Measurements from ENCODE around the gene IQGAP1. TPM values are rescaled to one million over a fixed set of nuclear protein-coding genes. Genes with fewer than 3 reads are reported as not detected.
"Not testable (repeated sequence)": the region's sequence is repeated elsewhere in the genome, so short reads cannot be mapped to it uniquely, and the experiment has no call there.

IQGAP1 gene
- total and polyA plus RNA-seq, 2 donors, result 131 to 144 TPM

DNA sequence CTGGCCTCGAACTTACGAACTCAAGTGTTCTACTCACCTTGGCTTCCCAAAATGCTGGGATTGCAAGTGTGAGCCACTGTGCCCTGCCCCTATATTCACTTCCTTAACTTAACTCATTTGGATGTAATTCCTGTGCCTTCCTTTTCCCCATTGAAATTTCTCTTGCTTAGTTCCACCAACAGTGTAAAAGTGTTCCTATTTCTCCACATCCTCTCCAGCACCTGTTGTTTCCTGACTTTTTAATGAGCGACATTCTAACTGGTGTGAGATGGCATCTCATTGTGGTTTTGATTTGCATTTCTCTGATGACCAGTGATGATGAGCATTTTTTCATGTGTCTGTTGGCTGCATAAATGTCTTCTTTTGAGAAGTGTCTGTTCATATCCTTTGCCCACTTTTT lies 21.5 kb downstream of the IQGAP1 start:
- DNase-seq (ENCODE audit: low read depth in 6 of 9, low spot score in 9 of 9); H3K4me3 ChIP-seq (ENCODE audit: low read length in 2 of 2); H3K27me3 ChIP-seq (ENCODE audit: control insufficient read depth in 2 of 2, insufficient read depth in 1 of 2, low read length in 1 of 2); H3K27ac ChIP-seq (ENCODE audit: low read depth in 1 of 2, low read length in 1 of 2); H3K36me3 ChIP-seq (ENCODE audit: control insufficient read depth in 2 of 2, insufficient read depth in 2 of 2, low read length in 1 of 2); H3K9me3 ChIP-seq (ENCODE audit: control insufficient read depth in 2 of 2, insufficient read depth in 1 of 2, low read length in 1 of 2): not testable (repeated sequence)
- 97% methylated on average over 3 of the region's 3 CpGs for WGBS
- H3K4me1 ChIP-seq (ENCODE audit: control insufficient read depth in 2 of 2, insufficient read depth in 2 of 2, low read length in 2 of 2), result peaks cover 19 to 22% of the 10 kb centered on the region in 2 donors

GRCh38 chr15:90410316-90410715 lies 22.3 kb downstream of the IQGAP1 start:
- over 99% methylated on average over 4 of the region's 4 CpGs for WGBS
- H3K27ac ChIP-seq (ENCODE audit: low read depth in 1 of 2, low read length in 1 of 2); H3K36me3 ChIP-seq (ENCODE audit: control insufficient read depth in 2 of 2, insufficient read depth in 2 of 2, low read length in 1 of 2); H3K9me3 ChIP-seq (ENCODE audit: control insufficient read depth in 2 of 2, insufficient read depth in 1 of 2, low read length in 1 of 2); H3K4me3 ChIP-seq (ENCODE audit: low read length in 2 of 2); H3K27me3 ChIP-seq (ENCODE audit: control insufficient read depth in 2 of 2, insufficient read depth in 1 of 2, low read length in 1 of 2); DNase-seq (ENCODE audit: low read depth in 6 of 9, low spot score in 9 of 9): not testable (repeated sequence)
- peaks cover 19 to 25% of the 10 kb centered on the region in 2 donors for H3K4me1 ChIP-seq (ENCODE audit: control insufficient read depth in 2 of 2, insufficient read depth in 2 of 2, low read length in 2 of 2)

DNA sequence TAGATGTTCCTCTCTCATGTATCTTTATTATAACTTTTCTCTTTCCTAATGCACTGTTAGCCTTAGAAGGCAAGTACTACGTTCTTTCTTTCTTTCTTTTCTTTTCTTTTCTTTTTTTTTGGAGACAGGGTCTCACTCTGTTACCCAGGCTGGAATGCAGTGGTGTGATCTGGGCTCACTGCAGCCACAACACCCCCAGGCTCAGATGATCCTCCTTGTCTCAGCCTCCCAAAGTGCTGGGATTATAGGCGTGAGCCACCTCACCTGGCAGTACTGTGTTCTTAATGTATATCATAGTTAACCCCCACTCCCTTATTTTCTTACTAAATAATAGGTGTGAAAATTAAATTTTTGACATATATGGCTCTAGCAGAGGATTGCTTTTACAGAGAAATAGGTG lies 23.1 kb downstream of the IQGAP1 start:
- Histone ChIP-seq H3K27me3 (ENCODE audit: control insufficient read depth in 2 of 2, insufficient read depth in 1 of 2, low read length in 1 of 2) (no peaks in the 10 kb centered on the region), H3K4me3 (ENCODE audit: low read length in 2 of 2) (no peak overlapping the region), H3K36me3 (ENCODE audit: control insufficient read depth in 2 of 2, insufficient read depth in 2 of 2, low read length in 1 of 2) (no peaks in the 10 kb centered on the region), H3K27ac (ENCODE audit: low read depth in 1 of 2, low read length in 1 of 2) (no peak overlapping the region), H3K9me3 (ENCODE audit: control insufficient read depth in 2 of 2, insufficient read depth in 1 of 2, low read length in 1 of 2) (no peaks in the 10 kb centered on the region), H3K4me1 (ENCODE audit: control insufficient read depth in 2 of 2, insufficient read depth in 2 of 2, low read length in 2 of 2) (peaks cover 19 to 25% of the 10 kb centered on the region in 2 donors)
- WGBS, result over 99% methylated on average over 2 of the region's 2 CpGs
- DNase-seq (ENCODE audit: low read depth in 6 of 9, low spot score in 9 of 9), result no peak

GRCh38 chr15:90412356-90413194 lies 24.5 kb downstream of the IQGAP1 start:
- H3K4me1 ChIP-seq (ENCODE audit: control insufficient read depth in 2 of 2, insufficient read depth in 2 of 2, low read length in 2 of 2), result peaks cover 19 to 25% of the 10 kb centered on the region in 2 donors
- peak overlapping the region; percentile 25 to 49 for H3K27ac ChIP-seq (ENCODE audit: low read depth in 1 of 2, low read length in 1 of 2)
- DNase-seq (ENCODE audit: low read depth in 6 of 9, low spot score in 9 of 9), result peak in 3 of 9 donors; percentile 18 to 64 (median 33)
- H3K9me3 ChIP-seq (ENCODE audit: control insufficient read depth in 2 of 2, insufficient read depth in 1 of 2, low read length in 1 of 2), result no peaks in the 10 kb centered on the region
- no peaks in the 10 kb centered on the region for H3K27me3 ChIP-seq (ENCODE audit: control insufficient read depth in 2 of 2, insufficient read depth in 1 of 2, low read length in 1 of 2)
- no peak overlapping the region for H3K4me3 ChIP-seq (ENCODE audit: low read length in 2 of 2)
- 48% methylated on average over 3 of the region's 3 CpGs for WGBS
- H3K36me3 ChIP-seq (ENCODE audit: control insufficient read depth in 2 of 2, insufficient read depth in 2 of 2, low read length in 1 of 2), result no peaks in the 10 kb centered on the region

GRCh38 chr15:90413411-90414379 lies 25.7 kb downstream of the IQGAP1 start:
- Histone ChIP-seq H3K4me1 (ENCODE audit: control insufficient read depth in 2 of 2, insufficient read depth in 2 of 2, low read length in 2 of 2) (peaks cover 16 to 25% of the 10 kb centered on the region in 2 donors), H3K36me3 (ENCODE audit: control insufficient read depth in 2 of 2, insufficient read depth in 2 of 2, low read length in 1 of 2) (no peaks in the 10 kb centered on the region), H3K9me3 (ENCODE audit: control insufficient read depth in 2 of 2, insufficient read depth in 1 of 2, low read length in 1 of 2) (no peaks in the 10 kb centered on the region), H3K27me3 (ENCODE audit: control insufficient read depth in 2 of 2, insufficient read depth in 1 of 2, low read length in 1 of 2) (no peaks in the 10 kb centered on the region), H3K4me3 (ENCODE audit: low read length in 2 of 2) (no peak overlapping the region), H3K27ac (ENCODE audit: low read depth in 1 of 2, low read length in 1 of 2) (peak overlapping the region in 1 of 2 donors; percentile 60)
- DNase-seq (ENCODE audit: low read depth in 6 of 9, low spot score in 9 of 9), result peak in 1 of 9 donors; percentile 59
- 62% methylated on average over 10 of the region's 10 CpGs for WGBS

- no peak overlapping the region for H3K4me3 ChIP-seq (ENCODE audit: low read length in 2 of 2)
- peaks cover 16 to 25% of the 10 kb centered on the region in 2 donors for H3K4me1 ChIP-seq (ENCODE audit: control insufficient read depth in 2 of 2, insufficient read depth in 2 of 2, low read length in 2 of 2)
- no peaks in the 10 kb centered on the region for H3K27me3 ChIP-seq (ENCODE audit: control insufficient read depth in 2 of 2, insufficient read depth in 1 of 2, low read length in 1 of 2)
- H3K9me3 ChIP-seq (ENCODE audit: control insufficient read depth in 2 of 2, insufficient read depth in 1 of 2, low read length in 1 of 2), result no peaks in the 10 kb centered on the region
- peak overlapping the region; percentile 22 to 32 for H3K27ac ChIP-seq (ENCODE audit: low read depth in 1 of 2, low read length in 1 of 2)
- DNase-seq (ENCODE audit: low read depth in 6 of 9, low spot score in 9 of 9), result no peak
- no peaks in the 10 kb centered on the region for H3K36me3 ChIP-seq (ENCODE audit: control insufficient read depth in 2 of 2, insufficient read depth in 2 of 2, low read length in 1 of 2)
- WGBS, result 85% methylated on average over 9 of the region's 9 CpGs
Observed at GRCh38 chr15:90414408-90415028, 26.5 kb downstream of the IQGAP1 start.

- H3K36me3 ChIP-seq (ENCODE audit: control insufficient read depth in 2 of 2, insufficient read depth in 2 of 2, low read length in 1 of 2); DNase-seq (ENCODE audit: low read depth in 6 of 9, low spot score in 9 of 9); H3K4me3 ChIP-seq (ENCODE audit: low read length in 2 of 2); H3K27ac ChIP-seq (ENCODE audit: low read depth in 1 of 2, low read length in 1 of 2); H3K27me3 ChIP-seq (ENCODE audit: control insufficient read depth in 2 of 2, insufficient read depth in 1 of 2, low read length in 1 of 2); H3K9me3 ChIP-seq (ENCODE audit: control insufficient read depth in 2 of 2, insufficient read depth in 1 of 2, low read length in 1 of 2): not testable (repeated sequence)
- 98% methylated on average over 5 of the region's 5 CpGs for WGBS
- H3K4me1 ChIP-seq (ENCODE audit: control insufficient read depth in 2 of 2, insufficient read depth in 2 of 2, low read length in 2 of 2), result peaks cover 16 to 25% of the 10 kb centered on the region in 2 donors
Observed at GRCh38 chr15:90416052-90416451, 28.0 kb downstream of the IQGAP1 start.

GRCh38 chr15:90418627-90419026 lies 30.6 kb downstream of the IQGAP1 start:
- Histone ChIP-seq H3K9me3 (ENCODE audit: control insufficient read depth in 2 of 2, insufficient read depth in 1 of 2, low read length in 1 of 2) (no peaks in the 10 kb centered on the region), H3K4me3 (ENCODE audit: low read length in 2 of 2) (no peak overlapping the region), H3K27me3 (ENCODE audit: control insufficient read depth in 2 of 2, insufficient read depth in 1 of 2, low read length in 1 of 2) (no peaks in the 10 kb centered on the region), H3K27ac (ENCODE audit: low read depth in 1 of 2, low read length in 1 of 2) (peak overlapping the region in 1 of 2 donors; percentile 49), H3K36me3 (ENCODE audit: control insufficient read depth in 2 of 2, insufficient read depth in 2 of 2, low read length in 1 of 2) (no peaks in the 10 kb centered on the region), H3K4me1 (ENCODE audit: control insufficient read depth in 2 of 2, insufficient read depth in 2 of 2, low read length in 2 of 2) (peaks cover 2 to 13% of the 10 kb centered on the region in 2 donors)
- no peak for DNase-seq (ENCODE audit: low read depth in 6 of 9, low spot score in 9 of 9)
- WGBS, result 93% methylated on average over 4 of the region's 4 CpGs

Measured in thymus (tissue), 11 donors.